Measurements from ENCODE around the gene CACHD1. TPM values are rescaled to one million over a fixed set of nuclear protein-coding genes. Genes with fewer than 3 reads are reported as not detected.

Gene CACHD1
- total RNA-seq, 1 experiment from 2014 or later, result 16.6 TPM

DNA sequence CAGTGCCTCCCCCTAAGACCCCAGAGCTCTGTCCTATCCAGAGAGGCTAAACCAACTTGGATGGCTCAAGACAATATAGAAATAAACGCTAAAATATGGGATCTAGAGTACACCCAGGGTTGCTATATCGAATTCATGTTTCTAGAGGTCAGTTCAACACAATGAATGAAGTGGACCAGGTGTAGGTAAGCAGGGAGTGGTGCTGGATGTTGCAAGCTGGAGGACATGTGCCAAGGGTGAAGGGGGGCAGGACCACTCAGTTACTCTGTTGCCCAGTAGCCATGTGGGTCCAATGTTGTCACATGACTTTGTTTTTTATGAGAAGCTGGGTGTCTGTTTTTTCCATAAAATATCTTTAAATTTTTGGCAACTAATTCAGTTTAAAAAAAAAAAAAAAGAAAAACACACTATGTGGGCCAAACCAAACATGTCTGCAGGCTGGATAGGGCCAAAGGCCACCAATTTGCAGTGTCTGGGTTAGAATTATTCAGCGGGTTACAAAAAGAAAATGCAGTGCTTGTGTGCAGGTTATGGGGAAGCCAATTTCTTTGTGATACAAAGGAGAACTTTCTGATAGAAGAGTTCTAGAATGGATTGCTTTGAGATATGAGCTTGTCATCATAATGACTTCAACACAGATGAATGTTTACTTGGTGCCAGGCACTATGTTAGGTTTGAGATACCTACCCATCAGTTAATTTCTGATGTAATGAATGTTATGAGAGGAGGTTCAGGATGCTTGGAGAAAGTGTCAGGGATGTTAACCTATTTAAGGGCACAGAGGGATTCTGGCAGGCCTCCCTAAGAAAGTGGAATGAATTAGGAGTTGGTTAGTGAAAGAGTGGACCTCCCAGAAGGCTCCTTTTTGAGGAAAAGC, 8.9 kb downstream of the CACHD1 start:
- H3K27me3 Mint-ChIP-seq (ENCODE audit: insufficient read depth, unreplicated experiment), result no peaks in the 10 kb centered on the region
- no TSS peak for BruUV-seq (replicated peaks)
- Histone ChIP-seq H3K27me3 (replicated peaks; ENCODE audit: control insufficient read depth, insufficient read depth, low read length) (no peaks in the 10 kb centered on the region), H3K4me3 (ENCODE audit: low read depth, low read length) (no peak overlapping the region), H3K36me3 (ENCODE audit: control insufficient read depth, insufficient read depth, low read length) (no peaks in the 10 kb centered on the region), H3K4me1 (peaks cover 16% of the 10 kb centered on the region; the same call in 1 of the 2 replicates), H3K9me3 (no peaks in the 10 kb centered on the region)
- no peak for DNase-seq
- no peaks in the 10 kb centered on the region for H3K36me3 Mint-ChIP-seq (ENCODE audit: insufficient read depth, unreplicated experiment)
- peaks cover 11% of the 10 kb centered on the region for H3K4me1 Mint-ChIP-seq (ENCODE audit: low read depth, unreplicated experiment)
- ChIA-PET CTCF (no interaction called here), POLR2A (no interaction called here)
- intact Hi-C loops (cut with micrococcal nuclease; ENCODE audit: unreplicated experiment), result no loop called here
- H3K9me3 Mint-ChIP-seq (ENCODE audit: unreplicated experiment), result no peaks in the 10 kb centered on the region
- TF ChIP-seq, protein P1, sequence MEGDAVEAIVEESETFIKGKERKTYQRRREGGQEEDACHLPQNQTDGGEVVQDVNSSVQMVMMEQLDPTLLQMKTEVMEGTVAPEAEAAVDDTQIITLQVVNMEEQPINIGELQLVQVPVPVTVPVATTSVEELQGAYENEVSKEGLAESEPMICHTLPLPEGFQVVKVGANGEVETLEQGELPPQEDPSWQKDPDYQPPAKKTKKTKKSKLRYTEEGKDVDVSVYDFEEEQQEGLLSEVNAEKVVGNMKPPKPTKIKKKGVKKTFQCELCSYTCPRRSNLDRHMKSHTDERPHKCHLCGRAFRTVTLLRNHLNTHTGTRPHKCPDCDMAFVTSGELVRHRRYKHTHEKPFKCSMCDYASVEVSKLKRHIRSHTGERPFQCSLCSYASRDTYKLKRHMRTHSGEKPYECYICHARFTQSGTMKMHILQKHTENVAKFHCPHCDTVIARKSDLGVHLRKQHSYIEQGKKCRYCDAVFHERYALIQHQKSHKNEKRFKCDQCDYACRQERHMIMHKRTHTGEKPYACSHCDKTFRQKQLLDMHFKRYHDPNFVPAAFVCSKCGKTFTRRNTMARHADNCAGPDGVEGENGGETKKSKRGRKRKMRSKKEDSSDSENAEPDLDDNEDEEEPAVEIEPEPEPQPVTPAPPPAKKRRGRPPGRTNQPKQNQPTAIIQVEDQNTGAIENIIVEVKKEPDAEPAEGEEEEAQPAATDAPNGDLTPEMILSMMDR (IDR thresholded peaks at IDR 0.05; ENCODE audit: insufficient read depth in 1 of 2, low read depth in 1 of 2, low read length in 1 of 2, severe bottlenecking in 1 of 2, unreplicated experiment in 1 of 2), result no peak
- no peak overlapping the region for H3K27ac Mint-ChIP-seq (ENCODE audit: unreplicated experiment)
- no peak overlapping the region for H3K4me3 Mint-ChIP-seq (ENCODE audit: unreplicated experiment)

DNA sequence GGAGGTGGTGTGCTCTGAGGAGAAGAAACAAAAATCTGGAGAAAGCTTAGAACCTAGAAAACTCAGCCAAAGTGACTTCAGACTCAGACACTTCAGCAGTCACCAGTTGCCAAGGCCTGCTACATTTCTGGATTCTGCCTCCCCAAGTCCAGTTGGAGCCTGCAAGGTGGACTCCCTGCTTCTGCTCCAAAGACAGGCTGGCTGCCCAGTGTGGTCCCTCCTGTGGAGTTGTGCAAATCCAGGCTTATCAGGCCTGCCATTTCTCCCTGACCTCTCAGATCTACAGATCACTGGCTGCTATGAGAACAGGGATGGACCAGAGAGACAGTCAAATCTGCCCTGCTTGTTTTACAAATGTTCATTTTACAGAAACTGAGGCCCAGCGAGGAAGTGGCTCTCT, 9.9 kb downstream of the CACHD1 start:
- intact Hi-C loops (cut with micrococcal nuclease; ENCODE audit: unreplicated experiment), result no loop called here
- no peak overlapping the region for H3K27ac Mint-ChIP-seq (ENCODE audit: unreplicated experiment)
- no peaks in the 10 kb centered on the region for H3K9me3 ChIP-seq
- H3K27me3 ChIP-seq (replicated peaks; ENCODE audit: control insufficient read depth, insufficient read depth, low read length), result no peaks in the 10 kb centered on the region
- no peak overlapping the region for H3K4me3 ChIP-seq (ENCODE audit: low read depth, low read length)
- ChIA-PET POLR2A (no interaction called here), CTCF (no interaction called here)
- H3K4me1 Mint-ChIP-seq (ENCODE audit: low read depth, unreplicated experiment), result peaks cover 21% of the 10 kb centered on the region
- H3K9me3 Mint-ChIP-seq (ENCODE audit: unreplicated experiment), result no peaks in the 10 kb centered on the region
- H3K36me3 Mint-ChIP-seq (ENCODE audit: insufficient read depth, unreplicated experiment), result no peaks in the 10 kb centered on the region
- DNase-seq, result no peak
- TF ChIP-seq, protein P1 (IDR thresholded peaks at IDR 0.05; ENCODE audit: insufficient read depth in 1 of 2, low read depth in 1 of 2, low read length in 1 of 2, severe bottlenecking in 1 of 2, unreplicated experiment in 1 of 2), result no peak
- H3K36me3 ChIP-seq (ENCODE audit: control insufficient read depth, insufficient read depth, low read length), result no peaks in the 10 kb centered on the region
- no peak overlapping the region for H3K4me3 Mint-ChIP-seq (ENCODE audit: unreplicated experiment)
- H3K4me1 ChIP-seq, result peaks cover 19% of the 10 kb centered on the region; the same call in 1 of the 2 replicates
- no peaks in the 10 kb centered on the region for H3K27me3 Mint-ChIP-seq (ENCODE audit: insufficient read depth, unreplicated experiment)
- no TSS peak for BruUV-seq (replicated peaks)

DNA sequence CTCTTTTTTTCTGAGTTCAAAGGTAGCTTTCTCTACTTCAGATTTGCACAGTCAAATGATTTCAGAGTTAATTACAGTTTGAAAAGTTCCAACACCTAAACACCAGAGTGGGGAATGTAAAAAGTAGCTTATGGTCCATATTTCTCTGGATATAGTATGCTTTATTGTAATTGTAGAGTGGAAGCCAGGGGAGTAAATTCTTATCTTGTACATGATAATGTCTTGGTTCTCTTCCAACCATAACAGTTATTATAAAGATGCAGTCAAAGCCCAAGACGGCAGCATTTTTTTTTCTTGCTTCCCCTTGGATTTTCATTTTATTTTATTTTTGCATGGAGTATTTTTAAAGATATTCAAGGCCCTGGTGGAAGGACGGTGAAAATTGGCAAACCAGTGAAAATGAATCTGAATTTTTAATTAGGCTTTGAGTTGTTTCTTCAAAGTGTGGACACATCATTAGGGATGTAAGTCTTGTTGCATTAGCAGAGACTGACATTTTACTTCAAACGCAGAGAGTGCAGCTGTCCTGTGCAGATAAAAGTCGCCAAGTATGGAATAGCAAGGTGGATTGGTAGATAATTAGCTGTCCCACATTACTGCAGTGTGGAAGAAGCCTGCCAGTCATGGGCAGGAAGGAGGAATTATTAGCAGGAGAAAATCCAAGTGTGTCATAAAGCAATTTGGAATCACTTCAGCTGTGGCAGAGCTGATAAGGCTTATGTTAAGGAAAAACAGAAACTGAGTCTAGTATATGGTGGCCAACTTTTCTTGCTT, 11.3 kb downstream of the CACHD1 start:
- Mint-ChIP-seq H3K4me1 (ENCODE audit: low read depth, unreplicated experiment) (peaks cover 21% of the 10 kb centered on the region), H3K36me3 (ENCODE audit: insufficient read depth, unreplicated experiment) (no peaks in the 10 kb centered on the region), H3K27ac (ENCODE audit: unreplicated experiment) (no peak overlapping the region), H3K4me3 (ENCODE audit: unreplicated experiment) (no peak overlapping the region), H3K9me3 (ENCODE audit: unreplicated experiment) (no peaks in the 10 kb centered on the region), H3K27me3 (ENCODE audit: insufficient read depth, unreplicated experiment) (no peaks in the 10 kb centered on the region)
- Histone ChIP-seq H3K27me3 (replicated peaks; ENCODE audit: control insufficient read depth, insufficient read depth, low read length) (no peaks in the 10 kb centered on the region), H3K36me3 (ENCODE audit: control insufficient read depth, insufficient read depth, low read length) (no peaks in the 10 kb centered on the region), H3K4me3 (ENCODE audit: low read depth, low read length) (no peak overlapping the region), H3K9me3 (no peaks in the 10 kb centered on the region), H3K4me1 (peaks cover 17% of the 10 kb centered on the region; the same call in 1 of the 2 replicates)
- BruUV-seq (replicated peaks), result no TSS peak
- DNase-seq, result no peak
- CTCF ChIA-PET, result no interaction called here
- intact Hi-C loops (cut with micrococcal nuclease; ENCODE audit: unreplicated experiment), result no loop called here
- TF ChIP-seq, protein P1 (IDR thresholded peaks at IDR 0.05; ENCODE audit: insufficient read depth in 1 of 2, low read depth in 1 of 2, low read length in 1 of 2, severe bottlenecking in 1 of 2, unreplicated experiment in 1 of 2), result no peak
- POLR2A ChIA-PET, result no interaction called here
